ENCODE results near the gene CNOT1. TPM values are rescaled to one million over a fixed set of nuclear protein-coding genes. Genes with fewer than 3 reads are reported as not detected.
"Not testable (repeated sequence)": the region's sequence is repeated elsewhere in the genome, so short reads cannot be mapped to it uniquely, and the experiment has no call there.

The CNOT1 gene
- total RNA-seq, 1 experiment from 2014 or later = 122 TPM

DNA sequence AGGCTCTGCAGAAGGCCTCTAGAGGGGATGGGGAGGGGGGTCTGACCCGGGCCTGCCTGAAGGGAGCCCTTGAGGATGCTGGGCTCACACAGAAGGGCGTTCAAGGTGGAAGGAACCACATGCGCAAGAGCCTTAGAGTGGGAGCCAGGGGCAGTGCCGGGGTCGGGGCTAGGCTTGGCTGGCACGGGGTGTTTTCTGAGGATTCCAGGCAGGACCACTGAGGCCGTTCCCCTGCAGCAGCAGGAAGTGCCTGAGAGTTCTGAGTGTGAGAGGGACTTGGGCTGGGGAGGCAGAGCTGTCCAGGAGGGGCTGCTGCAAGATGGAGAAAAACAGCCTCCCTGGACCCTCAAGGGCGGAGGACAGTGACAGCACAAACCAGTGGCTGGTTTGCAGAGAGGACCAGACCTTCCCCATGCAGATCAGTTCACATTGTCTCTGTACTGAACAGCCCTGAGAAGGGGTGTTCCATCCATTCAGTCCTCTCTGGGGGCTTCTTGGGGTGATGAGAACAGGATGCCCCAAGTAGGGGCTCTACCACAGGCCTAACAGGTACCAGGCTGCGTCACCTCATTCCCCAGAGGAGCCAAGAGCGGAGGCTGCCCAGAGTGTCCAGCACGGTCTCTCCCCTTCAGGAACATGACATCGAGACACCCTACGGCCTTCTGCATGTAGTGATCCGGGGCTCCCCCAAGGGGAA, 126.3 kb downstream of the CNOT1 start:
- no peak for DNase-seq (ENCODE audit: low read depth)

DNA sequence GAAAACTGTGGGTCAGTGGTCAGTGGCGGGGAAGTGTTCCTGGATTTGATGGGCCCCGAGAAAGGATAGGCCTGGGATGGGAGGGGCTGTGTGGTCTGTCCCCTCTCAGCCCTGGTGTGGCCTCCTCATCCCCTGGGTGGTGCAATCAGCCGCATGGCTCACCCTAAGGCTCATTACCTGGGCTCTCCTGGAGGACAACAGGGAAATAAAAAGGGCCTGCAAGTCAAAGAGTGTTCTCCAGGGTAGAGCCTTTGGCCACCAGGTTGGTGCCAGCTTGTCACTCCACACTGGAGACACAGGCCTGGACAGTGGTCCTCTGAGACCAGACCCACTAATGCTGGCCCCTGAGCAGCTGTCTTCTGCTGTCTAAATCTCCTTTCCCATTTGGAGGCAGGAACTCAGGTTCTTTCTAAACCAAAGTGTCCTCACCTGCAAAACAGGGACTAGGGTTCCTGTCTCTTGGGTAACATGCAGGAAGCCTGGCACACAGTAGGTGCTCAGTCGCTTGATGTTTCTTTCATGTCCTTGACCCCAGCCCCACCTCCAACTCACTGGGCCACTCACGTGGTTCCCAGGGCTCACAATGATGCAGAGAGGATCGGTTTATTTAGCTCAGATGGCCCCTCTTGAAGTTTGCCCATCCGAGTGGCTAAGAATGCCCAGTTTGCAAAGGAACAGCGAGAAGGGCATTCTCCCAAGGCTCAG, 127.3 kb downstream of the CNOT1 start:
- DNase-seq (ENCODE audit: low read depth) = no peak

DNA sequence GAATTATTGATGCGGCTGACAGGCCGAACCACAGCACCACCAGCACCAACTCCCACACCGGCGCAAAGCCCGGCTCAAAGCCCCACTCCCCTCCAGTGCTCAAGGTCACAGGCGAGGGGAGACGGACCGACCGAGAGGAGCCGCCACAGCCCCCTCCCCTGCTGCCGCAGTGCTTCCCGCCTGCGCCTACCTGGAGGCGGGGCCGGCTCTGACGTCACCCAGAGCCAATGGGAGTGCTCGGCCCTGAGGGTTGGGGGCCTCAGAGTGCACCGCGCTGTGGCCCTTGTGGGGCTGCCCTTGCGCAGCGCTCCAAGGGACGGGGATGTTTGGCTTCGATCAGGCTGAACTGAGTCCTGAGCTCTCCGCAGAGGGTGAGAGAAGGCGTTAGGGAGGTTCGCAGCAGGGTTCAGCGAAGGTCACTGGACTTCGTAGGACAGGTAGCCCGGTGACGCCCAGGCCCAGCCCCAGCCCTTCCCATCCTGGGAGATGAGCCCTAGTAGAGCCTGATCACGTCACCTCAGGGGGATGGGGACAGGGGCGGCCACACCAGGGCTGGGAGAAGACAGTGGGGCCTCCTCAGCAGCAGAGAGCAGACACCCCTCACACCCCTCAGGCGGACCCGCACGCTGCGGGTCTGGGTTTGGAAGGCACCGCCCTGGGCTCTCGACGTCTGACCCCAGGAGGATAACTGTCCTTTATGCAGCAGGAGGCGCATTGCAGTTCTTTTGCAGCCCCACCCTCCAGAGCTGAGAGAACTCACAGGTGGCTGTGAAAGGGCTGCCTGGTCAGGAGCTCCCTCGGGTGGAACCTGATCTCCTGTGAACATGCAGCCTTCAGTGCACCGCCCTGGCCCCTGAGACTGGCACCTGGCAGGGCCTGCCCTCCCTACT, 128.1 kb downstream of the CNOT1 start:
- DNase-seq (ENCODE audit: low read depth) = no peak

DNA sequence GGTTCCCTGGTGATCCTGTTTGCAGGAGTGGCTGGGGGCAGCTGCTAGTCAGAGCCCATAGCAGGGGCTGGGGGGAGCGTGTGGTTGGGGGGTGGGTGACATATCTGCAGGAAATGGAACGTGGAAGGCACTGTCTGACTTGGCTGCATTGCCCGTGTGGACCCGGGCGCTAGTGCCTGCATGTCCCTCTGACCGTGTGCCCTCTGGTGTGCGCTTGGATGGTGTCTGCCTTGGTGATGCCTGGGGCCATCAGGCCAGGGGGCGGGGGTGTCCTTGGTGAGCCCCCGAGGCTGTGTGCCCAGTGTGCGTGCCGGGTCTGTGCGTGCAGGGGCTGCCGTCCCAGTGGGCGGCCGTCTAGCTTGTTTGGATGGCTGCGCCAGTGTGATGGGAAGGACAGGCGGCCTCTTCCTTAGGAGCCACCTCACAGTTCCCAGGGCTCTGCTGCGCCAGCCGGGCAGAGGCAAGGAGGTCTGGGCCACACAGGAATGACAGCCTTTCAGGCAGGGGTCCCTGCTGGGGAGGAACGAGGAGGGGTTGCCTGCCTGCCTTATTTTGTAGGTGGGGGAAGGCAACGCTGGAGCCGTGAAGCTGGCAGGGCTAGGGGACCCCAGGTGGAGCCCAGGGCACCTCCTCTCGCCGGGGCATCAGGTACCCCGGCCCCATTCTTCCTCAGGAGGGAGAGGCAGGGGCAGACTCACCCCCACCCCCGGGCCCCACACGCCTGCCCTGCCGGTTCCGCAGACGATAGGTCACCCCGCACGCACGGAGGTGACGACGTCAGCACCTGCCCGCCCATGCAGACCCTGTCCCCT, 129.0 kb downstream of the CNOT1 start:
- DNase-seq (ENCODE audit: low read depth) = no peak

- peak; percentile 63 for DNase-seq (ENCODE audit: low read depth)
Observed at GRCh38 chr16:58499615-58500351, 129.8 kb downstream of the CNOT1 start, which contains the start of gene NDRG4. Gene NDRG4 (plus strand): TSS chr16:58500143. CDS start chr16:58500249, 106 bp downstream.

DNA sequence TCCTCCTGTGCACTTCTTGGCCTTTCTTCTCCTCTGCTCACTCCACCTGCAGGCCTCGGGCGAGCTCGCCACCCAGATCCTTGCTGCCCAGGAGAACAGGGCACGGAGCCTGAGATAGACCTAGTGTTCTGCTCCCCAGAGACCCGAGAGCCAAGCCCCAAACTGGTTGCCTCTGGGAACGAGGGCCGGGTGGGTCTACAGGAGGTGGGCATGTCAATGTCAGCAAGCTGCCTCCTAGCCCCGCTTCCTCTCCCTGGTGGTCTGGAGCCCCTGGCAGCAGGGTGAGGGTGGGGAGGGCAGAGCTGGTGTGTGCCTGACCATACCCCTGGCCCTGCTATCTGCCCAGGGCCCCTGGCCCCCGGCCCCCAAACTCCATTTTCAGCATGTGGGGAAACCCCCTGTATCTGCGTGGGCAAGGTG, 130.5 kb downstream of the CNOT1 start:
- no peak for DNase-seq (ENCODE audit: low read depth)

DNA sequence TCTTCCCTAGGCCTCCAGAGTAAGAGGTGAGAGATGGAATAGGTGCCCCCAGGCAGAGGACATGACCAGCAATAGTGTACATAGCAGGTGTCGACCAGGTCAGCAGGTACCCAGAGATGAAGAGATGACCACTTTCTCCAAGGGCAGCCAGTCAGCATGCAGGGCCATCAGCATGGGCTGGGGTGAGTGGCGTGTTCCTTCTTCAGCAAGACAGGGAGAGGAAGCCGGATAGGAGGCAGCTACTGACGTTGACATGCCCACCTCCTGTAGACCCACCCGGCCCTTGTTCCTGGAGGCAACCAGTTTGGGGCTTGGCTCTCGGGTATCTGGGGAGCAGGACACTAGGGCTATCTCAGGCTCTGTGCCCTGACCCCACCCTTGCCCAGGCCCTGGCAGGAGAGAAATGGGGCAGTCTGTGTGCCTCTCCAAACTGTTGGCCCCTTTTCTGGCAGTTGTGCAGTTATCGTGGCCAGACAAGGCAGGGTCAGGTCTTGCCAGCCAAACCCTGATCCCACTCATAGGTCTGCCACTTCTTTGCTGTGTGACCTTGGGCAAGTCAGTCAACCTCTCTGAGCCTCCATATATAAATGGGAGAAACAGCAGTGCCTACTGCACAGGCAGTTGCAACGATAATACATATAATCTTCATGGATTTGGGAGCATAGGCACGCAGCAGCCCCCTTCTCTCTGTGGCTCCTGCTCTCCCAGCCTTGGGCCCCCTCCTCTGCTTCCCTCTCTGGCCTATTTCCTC, 131.1 kb downstream of the CNOT1 start:
- DNase-seq (ENCODE audit: low read depth) = no peak

- no peak for DNase-seq (ENCODE audit: low read depth)
Observed at GRCh38 chr16:58497935-58498334, 131.7 kb downstream of the CNOT1 start.

DNA sequence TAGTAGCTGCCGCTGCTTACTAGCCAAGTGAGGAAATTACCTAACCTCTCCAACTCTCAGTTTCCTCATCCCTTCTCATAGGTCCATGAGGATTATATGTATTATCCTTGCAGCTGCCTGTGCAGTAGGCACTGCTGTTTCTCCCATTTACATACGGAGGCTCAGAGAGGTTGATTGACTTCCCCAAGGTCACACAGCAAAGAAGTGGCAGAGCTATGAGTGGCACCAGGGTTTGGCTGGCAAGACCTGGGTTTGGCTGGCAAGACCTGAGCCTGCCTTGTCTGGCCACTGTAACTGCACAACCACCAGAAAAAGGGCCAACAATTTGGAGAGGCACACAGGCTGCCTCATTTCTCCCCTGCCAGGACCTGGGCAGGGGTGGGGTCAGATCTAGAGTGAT, 132.2 kb downstream of the CNOT1 start:
- no peak for DNase-seq (ENCODE audit: low read depth)

GRCh38 chr16:58495521-58496331, 133.9 kb downstream of the CNOT1 start:
- no peak for DNase-seq (ENCODE audit: low read depth)

DNA sequence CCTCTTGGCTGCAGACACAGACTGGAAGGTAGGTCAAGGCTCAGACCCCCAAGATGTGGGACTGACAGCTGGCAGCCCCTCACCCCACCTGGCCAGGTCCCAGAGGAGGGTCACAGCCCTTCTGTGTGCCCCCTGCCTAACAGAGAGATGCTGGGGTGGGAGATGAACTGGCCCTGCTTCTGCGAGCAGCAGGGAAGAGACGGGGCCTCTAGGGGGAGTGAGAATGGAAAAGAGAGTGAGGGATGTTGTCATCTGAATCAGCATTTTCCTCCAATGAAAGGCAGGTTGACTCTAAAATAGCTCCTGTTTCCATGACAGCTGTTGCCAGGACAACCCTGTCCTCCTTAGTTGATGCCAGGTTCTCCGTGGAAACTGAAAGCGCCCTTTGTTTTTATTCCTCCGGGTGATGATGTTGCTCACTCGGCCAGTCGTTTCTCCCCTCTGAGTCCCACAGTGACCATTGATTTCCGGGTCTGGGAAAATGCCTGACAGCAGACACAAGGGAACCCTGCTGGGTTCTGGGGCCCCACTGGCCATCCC, 134.6 kb downstream of the CNOT1 start:
- peak; percentile 99 for DNase-seq (ENCODE audit: low read depth)

- no peak for DNase-seq (ENCODE audit: low read depth)
Observed at GRCh38 chr16:58493756-58494431, 135.7 kb downstream of the CNOT1 start.

- DNase-seq (ENCODE audit: low read depth) = no peak
Observed at GRCh38 chr16:58492735-58493134, 136.9 kb downstream of the CNOT1 start.

DNA sequence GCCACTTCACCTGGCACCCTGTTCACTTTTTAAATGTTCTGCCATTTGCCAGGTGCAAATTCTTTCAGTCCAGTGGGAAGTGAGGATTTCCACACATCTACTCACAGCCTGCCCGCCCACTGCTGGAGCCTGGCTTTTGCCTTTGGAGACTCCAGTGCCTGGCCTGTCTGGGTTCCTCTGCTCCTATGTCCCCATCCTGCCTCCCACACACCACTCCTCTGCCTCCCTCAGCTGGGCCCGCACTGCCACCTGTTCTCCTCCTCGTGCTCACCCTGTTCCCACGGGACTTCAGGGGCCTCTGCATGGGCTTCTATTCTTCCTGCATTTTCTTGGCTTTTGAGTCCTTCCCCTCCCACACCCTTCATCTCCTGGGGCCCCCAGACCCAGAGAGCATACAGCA, 137.6 kb downstream of the CNOT1 start:
- no peak for DNase-seq (ENCODE audit: low read depth)

DNA sequence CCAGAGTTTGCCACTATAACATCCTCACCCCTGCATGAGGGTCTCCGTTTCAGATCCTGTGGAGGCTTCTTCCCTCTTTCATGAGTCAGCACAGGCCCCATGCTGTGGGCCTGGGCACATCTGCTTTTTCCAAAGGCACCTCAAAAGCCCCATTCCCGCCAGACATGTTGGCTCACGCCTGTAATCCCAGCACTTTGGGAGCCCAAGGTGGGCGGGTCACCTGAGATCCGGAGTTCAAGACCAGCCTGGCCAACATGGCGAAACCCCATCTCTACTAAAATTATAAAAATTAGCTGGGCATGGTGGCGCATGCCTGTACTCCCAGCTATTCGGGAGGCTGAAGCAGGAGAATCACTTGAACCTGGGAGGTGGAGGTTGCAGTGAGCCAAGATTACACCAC, 139.1 kb downstream of the CNOT1 start:
- not testable (repeated sequence) for DNase-seq (ENCODE audit: low read depth)

DNA sequence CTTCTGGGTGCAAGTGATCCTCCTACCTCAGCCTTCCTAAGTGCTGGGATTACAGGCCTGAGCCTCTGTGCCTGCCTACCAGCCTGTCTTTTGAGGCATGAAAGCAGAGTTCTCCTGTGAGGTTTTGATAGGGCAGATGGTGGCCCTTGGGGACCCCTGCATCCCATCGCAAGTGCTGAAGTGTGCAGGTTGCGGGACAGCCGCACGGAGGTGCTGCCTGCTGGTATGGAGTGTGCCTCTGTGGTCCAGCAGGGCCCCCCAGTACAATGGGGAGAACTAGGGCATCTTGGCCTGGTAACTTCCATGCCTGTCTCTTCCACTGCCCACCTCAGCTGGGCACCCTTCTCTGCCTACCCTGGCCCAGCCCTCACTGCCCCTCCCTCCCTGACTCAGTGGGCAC, 139.6 kb downstream of the CNOT1 start:
- no peak for DNase-seq (ENCODE audit: low read depth)

GRCh38 chr16:58488531-58488930, 141.1 kb downstream of the CNOT1 start:
- no peak for DNase-seq (ENCODE audit: low read depth)
